HCT116 (cell line): ENCODE measurements around the gene USP17L13. TPM values are rescaled to one million over a fixed set of nuclear protein-coding genes. Genes with fewer than 3 reads are reported as not detected.
"Not testable (repeated sequence)": the region's sequence is repeated elsewhere in the genome, so short reads cannot be mapped to it uniquely, and the experiment has no call there.

Source experiments
- ATAC-seq: fragments of 200-7000 bp; cut with Tn5 transposase; 2 replicates; pipeline ENCODE4 v1.9.1; 2020; ENCODE audit warnings: mild to moderate bottlenecking, moderate library complexity
- BruUV-seq: library from RNA; stranded (reverse); fragments of 400-500 nt; replicated peaks from 2 replicates; lab custom pipeline; 2021; lab: Mats Ljungman, UMichigan
- CTCF ChIA-PET: fragments of 300-600 bp; sonication (Branson Sonifier 250); formaldehyde crosslinking; loops from one replicate; lab custom pipeline; 2021; ENCODE audit warnings: antibody characterized with exemption; lab: Charles Lee
- POLR2A ChIA-PET: fragments of 300-600, 350-600 bp; sonication (Branson Sonifier 250); formaldehyde crosslinking; loops from one replicate; lab custom pipeline; 2021; ENCODE audit warnings: antibody characterized with exemption; lab: Charles Lee
- RAD21 ChIA-PET, 2 experiments: fragments of 300-600 bp; sonication (Branson Sonifier 250); formaldehyde crosslinking; loops; one replicate each; lab custom pipeline; 2023; ENCODE audit warnings: low total read pairs in 2 of 2; ENCODE audit not compliant: uncharacterized antibody in 2 of 2, unreplicated experiment in 2 of 2, low non-redundant PET in 1 of 2; lab: Charles Lee
- DNase-seq: peaks from one replicate; pipeline ENCODE4 v3.0.0-alpha.2; 2010; ENCODE audit warnings: low read depth, low spot score
- H2AFZ ChIP-seq: fragments of 200-600 bp; shearing (Covaris generic), sonication (generic); 2 replicates; pipeline ENCODE4 v1.6.1; 2017; ENCODE audit warnings: low read depth, mixed run types, mixed read lengths, antibody characterized with exemption, low read length; ENCODE audit not compliant: poor library complexity, severe bottlenecking
- H3K27ac ChIP-seq: 2 replicates; pipeline ENCODE4 v1.5.1; 2012; ENCODE audit warnings: low read depth, low read length
- H3K27me3 ChIP-seq: fragments of 200-600 bp; sonication (generic); 2 replicates; pipeline ENCODE4 v1.6.1; 2016; ENCODE audit warnings: mixed run types, low read length, mixed read lengths; ENCODE audit not compliant: insufficient read depth
- H3K36me3 ChIP-seq, 2 experiments: fragments of 200-500 bp in 1 of 2; fragments of 200-600 bp in 1 of 2; sonication (Bioruptor generic) in 1 of 2; sonication (generic) in 1 of 2; 2 replicates each; pipeline versions ENCODE4 v1.5.1 to v1.6.1; 2014 to 2016; ENCODE audit warnings: low read length in 2 of 2, inconsistent platforms in 1 of 2, mixed read lengths in 1 of 2, mixed run types in 1 of 2; ENCODE audit not compliant: insufficient read depth in 2 of 2, control insufficient read depth in 1 of 2
- H3K4me1 ChIP-seq, 2 experiments: fragments of 200-600 bp in 1 of 2; sonication (generic) in 1 of 2; 2 replicates each; pipeline versions ENCODE4 v1.5.1 to v1.6.1; 2012 to 2017; ENCODE audit warnings: low read length in 2 of 2, inconsistent platforms in 1 of 2, mild to moderate bottlenecking in 1 of 2, mixed read lengths in 1 of 2, mixed run types in 1 of 2, moderate library complexity in 1 of 2; ENCODE audit not compliant: insufficient read depth in 2 of 2, control insufficient read depth in 1 of 2
- H3K4me2 ChIP-seq: fragments of 200-600 bp; sonication (generic); 2 replicates; pipeline ENCODE4 v1.6.1; 2017; ENCODE audit warnings: mixed run types, low read length, mixed read lengths
- H3K4me3 ChIP-seq, 2 experiments: fragments of 200-600 bp in 1 of 2; sonication (generic) in 1 of 2; replicated peaks in 1 of 2; 2 replicates each; pipeline ENCODE4 v1.5.1; 2011 to 2016; ENCODE audit warnings: low read length in 2 of 2, control low read depth in 1 of 2, low read depth in 1 of 2, mild to moderate bottlenecking in 1 of 2, mixed read lengths in 1 of 2, mixed run types in 1 of 2
- H3K79me2 ChIP-seq: fragments of 200-600 bp; sonication (generic); 2 replicates; pipeline ENCODE4 v1.6.1; 2017; ENCODE audit warnings: mild to moderate bottlenecking, mixed run types, low read length, moderate library complexity, mixed read lengths; ENCODE audit not compliant: insufficient read depth
- H3K9ac ChIP-seq: fragments of 200-600 bp; sonication (generic); 2 replicates; pipeline ENCODE4 v1.6.1; 2016; ENCODE audit warnings: low read length, mixed read lengths
- H3K9me2 ChIP-seq: fragments of 200-600 bp; sonication (generic), shearing (Covaris generic); 2 replicates; pipeline ENCODE4 v1.6.1; 2017; ENCODE audit warnings: mixed run types, mild to moderate bottlenecking, moderate library complexity; ENCODE audit not compliant: insufficient read depth
- H3K9me3 ChIP-seq, 2 experiments: fragments of 200-500 bp in 1 of 2; fragments of 200-600 bp in 1 of 2; sonication (Bioruptor generic) in 1 of 2; sonication (generic) in 1 of 2; 2 replicates each; pipeline ENCODE4 v1.6.1; 2014 to 2017; ENCODE audit warnings: low read length in 2 of 2, mixed read lengths in 2 of 2, inconsistent platforms in 1 of 2, low read depth in 1 of 2, mild to moderate bottlenecking in 1 of 2, mixed run types in 1 of 2, moderate library complexity in 1 of 2; ENCODE audit not compliant: control insufficient read depth in 1 of 2, insufficient read depth in 1 of 2
- H4K20me1 ChIP-seq: fragments of 200-600 bp; sonication (generic), shearing (Covaris generic); 2 replicates; pipeline ENCODE4 v1.6.1; 2017; ENCODE audit warnings: mixed run types, mild to moderate bottlenecking, moderate library complexity; ENCODE audit not compliant: insufficient read depth
- intact Hi-C: fragments of 100-400 bp; cut with micrococcal nuclease; formaldehyde crosslinking; loops from 2 replicates; pipeline ENCODE4 v1.10.0; 2022
- total RNA-seq: library from RNA; stranded (reverse); gene quantifications from one replicate; pipeline ENCODE4 v1.2.1, GENCODE V29; 2021; ENCODE audit not compliant: unreplicated experiment

Gene USP17L13
- total RNA-seq, 1 experiment from 2014 or later: not detected

- H3K36me3 ChIP-seq, H3K27ac ChIP-seq, POLR2A ChIA-PET, H3K79me2 ChIP-seq, H3K9ac ChIP-seq, H2AFZ ChIP-seq, DNase-seq, H4K20me1 ChIP-seq, RAD21 ChIA-PET, H3K4me1 ChIP-seq, H3K27me3 ChIP-seq, CTCF ChIA-PET, intact Hi-C loops, H3K4me2 ChIP-seq, ATAC-seq, H3K9me2 ChIP-seq, BruUV-seq, H3K4me3 ChIP-seq, H3K9me3 ChIP-seq: not testable (repeated sequence)
Measured at GRCh38 chr4:9219852-9220251, 4.8 kb upstream of the USP17L13 start, which contains the start of gene USP17L12. USP17L12 (plus strand) TSS chr4:9220152; CDS start chr4:9220152, 0 bp downstream.

DNA sequence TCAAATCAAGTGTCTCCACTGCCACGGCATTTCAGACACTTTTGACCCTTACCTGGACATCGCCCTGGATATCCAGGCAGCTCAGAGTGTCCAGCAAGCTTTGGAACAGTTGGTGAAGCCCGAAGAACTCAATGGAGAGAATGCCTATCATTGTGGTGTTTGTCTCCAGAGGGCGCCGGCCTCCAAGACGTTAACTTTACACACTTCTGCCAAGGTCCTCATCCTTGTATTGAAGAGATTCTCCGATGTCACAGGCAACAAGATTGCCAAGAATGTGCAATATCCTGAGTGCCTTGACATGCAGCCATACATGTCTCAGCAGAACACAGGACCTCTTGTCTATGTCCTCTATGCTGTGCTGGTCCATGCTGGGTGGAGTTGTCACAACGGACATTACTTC is 5.6 kb downstream of the USP17L13 start:
- H3K27me3 ChIP-seq, H3K27ac ChIP-seq, POLR2A ChIA-PET, H3K9me2 ChIP-seq, H3K4me3 ChIP-seq, H3K36me3 ChIP-seq, CTCF ChIA-PET, H3K4me1 ChIP-seq, H3K9me3 ChIP-seq, H2AFZ ChIP-seq, H4K20me1 ChIP-seq, RAD21 ChIA-PET, ATAC-seq, intact Hi-C loops, BruUV-seq, DNase-seq, H3K9ac ChIP-seq, H3K4me2 ChIP-seq, H3K79me2 ChIP-seq: not testable (repeated sequence)

DNA sequence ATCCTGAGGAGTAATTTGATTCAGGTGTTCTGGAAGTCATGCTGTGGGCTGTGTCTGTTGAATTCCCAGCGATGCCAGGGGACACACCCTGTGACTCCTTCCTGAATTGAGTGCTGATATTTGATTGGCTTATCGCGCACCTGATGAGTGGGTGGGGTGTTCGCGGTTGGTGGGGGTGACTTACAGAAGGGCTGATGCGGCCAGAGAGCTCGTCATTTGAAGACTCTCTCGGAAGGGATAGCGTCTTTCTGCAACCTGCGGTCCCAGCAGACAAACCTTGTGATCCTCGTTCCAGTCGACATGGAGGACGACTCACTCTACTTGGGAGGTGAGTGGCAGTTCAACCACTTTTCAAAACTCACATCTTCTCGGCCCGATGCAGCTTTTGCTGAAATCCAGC is 9.4 kb downstream of the USP17L13 start, which contains the start of gene USP17L15:
TSS of gene USP17L15 (plus strand) at position 301 of the 400 bp plus-strand sequence. CDS start at position 301, 0 bp downstream.
- BruUV-seq, CTCF ChIA-PET: not testable (repeated sequence)

DNA sequence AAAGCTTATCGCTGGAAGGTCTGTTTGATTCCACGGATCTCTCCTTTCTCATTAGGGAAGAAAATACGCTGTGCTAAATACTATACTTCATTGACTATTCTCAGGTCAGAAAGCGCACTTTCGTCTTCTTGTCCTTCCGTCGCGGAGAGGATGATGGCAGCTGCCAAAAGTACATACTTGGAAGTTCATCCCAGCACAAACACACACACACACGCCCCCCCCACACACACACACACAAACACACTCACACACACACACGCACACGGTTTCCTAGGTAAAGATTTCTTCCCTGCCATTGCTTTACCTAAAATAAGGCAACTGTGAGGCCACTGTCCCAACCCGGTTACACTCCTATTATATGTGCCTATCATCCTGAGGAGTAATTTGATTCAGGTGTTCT is 13.8 kb downstream of the USP17L13 start:
- H3K4me2 ChIP-seq, CTCF ChIA-PET, H3K4me1 ChIP-seq, BruUV-seq, H3K4me3 ChIP-seq, H3K27ac ChIP-seq, H3K9me3 ChIP-seq, H3K27me3 ChIP-seq, DNase-seq, H2AFZ ChIP-seq, ATAC-seq, H3K9me2 ChIP-seq, H3K79me2 ChIP-seq, H4K20me1 ChIP-seq, H3K36me3 ChIP-seq, POLR2A ChIA-PET, intact Hi-C loops, H3K9ac ChIP-seq, RAD21 ChIA-PET: not testable (repeated sequence)

More for the DNA sequence above, 9.4 kb downstream of the USP17L13 start, which contains the start of gene USP17L15:
- RAD21 ChIA-PET, H3K9me3 ChIP-seq, H3K9ac ChIP-seq, POLR2A ChIA-PET, intact Hi-C loops, H3K79me2 ChIP-seq, H4K20me1 ChIP-seq, H2AFZ ChIP-seq, H3K4me3 ChIP-seq, H3K9me2 ChIP-seq, ATAC-seq, H3K27me3 ChIP-seq, H3K36me3 ChIP-seq, H3K4me1 ChIP-seq, DNase-seq, H3K4me2 ChIP-seq, H3K27ac ChIP-seq: not testable (repeated sequence)
